ENCODE measurements around the gene DDX10.

The DDX10 gene

GRCh38 chr11:108947654-108948570 is 283.0 kb downstream of the DDX10 start:
- peak; percentile 35 for DNase-seq

- peak; percentile 83 for DNase-seq
Observed at GRCh38 chr11:108958368-108959104, 293.7 kb downstream of the DDX10 start.

GRCh38 chr11:108959105-108959761 is 294.4 kb downstream of the DDX10 start:
- peak; percentile 44 for DNase-seq

- no peak for DNase-seq
Observed at GRCh38 chr11:108959874-108960273, 295.0 kb downstream of the DDX10 start.

- DNase-seq: no peak
Observed at GRCh38 chr11:108960501-108960900, 295.6 kb downstream of the DDX10 start.

GRCh38 chr11:108961095-108961494 is 296.2 kb downstream of the DDX10 start:
- DNase-seq: no peak

- DNase-seq: no peak
Observed at GRCh38 chr11:108963118-108963517, 298.2 kb downstream of the DDX10 start.

GRCh38 chr11:108965306-108966001 is 300.6 kb downstream of the DDX10 start:
- peak; percentile 72 for DNase-seq

- DNase-seq: no peak
Observed at GRCh38 chr11:108966206-108966605, 301.3 kb downstream of the DDX10 start.

GRCh38 chr11:108966978-108967377 is 302.1 kb downstream of the DDX10 start:
- DNase-seq: no peak

- DNase-seq: no peak
Observed at GRCh38 chr11:108967571-108967970, 302.7 kb downstream of the DDX10 start.

GRCh38 chr11:108970221-108970991 is 305.5 kb downstream of the DDX10 start:
- no peak for DNase-seq

- DNase-seq: peak; percentile 90
Observed at GRCh38 chr11:108973402-108974162, 308.7 kb downstream of the DDX10 start.

- no peak for DNase-seq
Observed at GRCh38 chr11:108975026-108975425, 310.2 kb downstream of the DDX10 start.

- DNase-seq: no peak
Observed at GRCh38 chr11:108975641-108976071, 310.8 kb downstream of the DDX10 start.

- DNase-seq: peak; percentile 64
Observed at GRCh38 chr11:108983636-108984420, 319.0 kb downstream of the DDX10 start.

- no peak for DNase-seq
Observed at GRCh38 chr11:108984523-108984922, 319.7 kb downstream of the DDX10 start.

GRCh38 chr11:108985236-108985944 is 320.5 kb downstream of the DDX10 start:
- DNase-seq: no peak

- peak; percentile 73 for DNase-seq
Observed at GRCh38 chr11:108985945-108986279, 321.0 kb downstream of the DDX10 start.
